Activated CD4-positive, alpha-beta memory T cell treated with anti-CD3 and anti-CD28 coated beads, Interleukin-2, amount 10 ng/mL, durations not matched to agents 7 days and 5 days (primary cell): ENCODE results near the gene SEC14L1. TPM values are rescaled to one million over a fixed set of nuclear protein-coding genes. Genes with fewer than 3 reads are reported as not detected.

Source experiments
- CTCF ChIA-PET: fragments of 350-600 bp; sonication (Branson Sonifier 250); formaldehyde crosslinking; loops from one replicate; lab custom pipeline; 2021; ENCODE audit warnings: antibody characterized with exemption, inconsistent platforms; lab: Charles Lee
- POLR2A ChIA-PET: fragments of 350-600 bp; sonication (Branson Sonifier 250); formaldehyde crosslinking; loops from one replicate; lab custom pipeline; 2021; ENCODE audit warnings: antibody characterized with exemption; lab: Charles Lee
- DNase-seq: peaks from one replicate; pipeline ENCODE4 v3.0.0-alpha.2; 2020
- H3K27ac Mint-ChIP-seq: one replicate; pipeline ENCODE4 v1.8.0; 2021; ENCODE audit warnings: mild to moderate bottlenecking, mixed read lengths
- H3K27me3 Mint-ChIP-seq: one replicate; pipeline ENCODE4 v1.8.0; 2021; ENCODE audit warnings: mixed read lengths
- H3K36me3 Mint-ChIP-seq: one replicate; pipeline ENCODE4 v1.8.0; 2021; ENCODE audit warnings: low read depth, mixed read lengths
- H3K4me1 Mint-ChIP-seq: one replicate; pipeline ENCODE4 v1.8.0; 2021; ENCODE audit warnings: mixed read lengths
- H3K4me3 Mint-ChIP-seq: one replicate; pipeline ENCODE4 v1.8.0; 2021; ENCODE audit warnings: mild to moderate bottlenecking, mixed read lengths
- H3K9me3 Mint-ChIP-seq: one replicate; pipeline ENCODE4 v1.8.0; 2021; ENCODE audit warnings: mixed read lengths
- total RNA-seq, 2 experiments: library from RNA; stranded (reverse); gene quantifications; one replicate each; pipeline ENCODE4 v1.2.3, GENCODE V29; 2021

The SEC14L1 gene
- total RNA-seq, 2 experiments from 2014 or later, result 77.2 to 82.2 TPM

DNA sequence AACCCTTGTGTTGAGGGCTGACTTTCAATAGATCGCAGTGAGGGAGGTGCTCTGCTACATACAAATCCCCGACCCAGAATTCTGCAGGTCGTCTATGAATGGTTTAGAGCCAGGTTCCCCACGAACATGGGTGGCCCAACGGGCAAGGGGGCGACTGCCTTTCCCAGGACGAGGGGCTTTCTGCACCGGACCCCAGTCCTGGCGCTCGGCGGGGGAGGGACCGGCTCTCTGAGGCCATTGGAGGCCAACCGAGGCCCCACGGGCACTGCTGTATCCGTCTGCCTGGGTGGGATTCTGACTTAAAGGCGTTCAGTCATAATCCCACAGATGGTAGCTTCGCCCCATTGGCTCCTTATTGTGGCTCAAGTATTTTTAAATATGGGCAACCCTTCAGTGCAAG is 21.2 kb downstream of the SEC14L1 start:
- Mint-ChIP-seq H3K27ac (peak overlapping the region; percentile 60), H3K36me3 (peaks cover 71% of the 10 kb centered on the region), H3K27me3 (no peaks in the 10 kb centered on the region), H3K4me1 (peaks cover 39% of the 10 kb centered on the region), H3K4me3 (no peak overlapping the region), H3K9me3 (peaks cover 9% of the 10 kb centered on the region)
- no peak for DNase-seq
- ChIA-PET POLR2A (no interaction called here), CTCF (no interaction called here)

DNA sequence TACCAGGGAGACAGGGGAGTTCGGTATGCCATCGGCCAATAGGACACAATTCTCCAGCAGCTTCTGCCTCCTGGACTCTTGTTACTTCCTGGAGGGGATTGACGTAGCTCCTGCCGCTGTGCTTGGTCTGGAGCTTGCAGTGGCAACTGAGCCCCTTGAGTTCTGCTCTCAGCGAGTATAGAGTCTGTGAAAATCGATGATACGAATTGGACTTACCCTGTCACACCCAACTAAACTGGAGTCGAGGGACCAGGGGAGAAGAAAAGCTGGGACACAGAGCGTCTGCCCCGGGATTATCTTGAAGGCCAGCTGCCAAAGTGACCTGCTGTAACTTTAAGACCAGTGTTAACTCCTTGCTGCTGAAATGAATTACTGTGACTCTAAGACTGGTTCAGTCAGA is 22.2 kb downstream of the SEC14L1 start:
- Mint-ChIP-seq H3K4me1 (peaks cover 37% of the 10 kb centered on the region), H3K27ac (no peak overlapping the region), H3K27me3 (no peaks in the 10 kb centered on the region), H3K9me3 (peaks cover 18% of the 10 kb centered on the region), H3K36me3 (peaks cover 73% of the 10 kb centered on the region), H3K4me3 (no peak overlapping the region)
- DNase-seq, result no peak
- CTCF ChIA-PET, result no interaction called here
- POLR2A ChIA-PET, result interaction anchor here (0.7 kb wide), 1 partner anchor 12 kb away, joined by 3 read pairs; no protein-coding TSS in a partner anchor

GRCh38 chr17:77163511-77164280 is 22.9 kb downstream of the SEC14L1 start:
- POLR2A ChIA-PET, result interaction anchor here (1.5 kb wide), 1 partner anchor 75 kb away, joined by 4 read pairs; no protein-coding TSS in a partner anchor
- no peaks in the 10 kb centered on the region for H3K27me3 Mint-ChIP-seq
- H3K4me3 Mint-ChIP-seq, result no peak overlapping the region
- CTCF ChIA-PET, result no interaction called here
- H3K9me3 Mint-ChIP-seq, result peaks cover 25% of the 10 kb centered on the region
- H3K27ac Mint-ChIP-seq, result no peak overlapping the region
- peaks cover 74% of the 10 kb centered on the region for H3K36me3 Mint-ChIP-seq
- no peak for DNase-seq
- H3K4me1 Mint-ChIP-seq, result peaks cover 35% of the 10 kb centered on the region

GRCh38 chr17:77164483-77165091 is 23.8 kb downstream of the SEC14L1 start:
- Mint-ChIP-seq H3K27me3 (no peaks in the 10 kb centered on the region), H3K9me3 (peaks cover 31% of the 10 kb centered on the region), H3K4me1 (peaks cover 35% of the 10 kb centered on the region), H3K4me3 (no peak overlapping the region), H3K36me3 (peaks cover 83% of the 10 kb centered on the region), H3K27ac (no peak overlapping the region)
- ChIA-PET POLR2A (interaction anchor here (1.5 kb wide), 1 partner anchor 76 kb away, joined by 4 read pairs; no protein-coding TSS in a partner anchor), CTCF (interaction anchor here (1.2 kb wide), 1 partner anchor 78 kb away, joined by 3 read pairs; no protein-coding TSS in a partner anchor)
- DNase-seq, result no peak

DNA sequence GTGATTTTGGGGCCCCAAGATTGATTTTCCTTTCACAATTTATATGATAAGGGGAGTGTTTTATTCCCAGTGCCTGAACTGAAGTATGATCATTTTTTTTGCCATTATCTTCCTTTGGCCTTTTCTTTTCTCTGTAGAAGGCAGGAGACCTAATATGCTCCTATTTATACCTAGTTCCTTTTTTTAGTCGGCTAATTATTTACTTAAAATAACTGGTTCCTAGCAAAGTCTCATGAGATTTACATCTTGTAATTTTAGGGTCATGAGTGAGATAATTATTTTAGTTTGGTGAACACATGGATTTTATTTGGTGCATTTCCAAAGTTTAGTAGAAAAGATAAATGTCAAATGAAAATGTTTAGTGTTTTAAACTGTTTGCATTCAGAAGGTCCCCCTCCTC is 24.8 kb downstream of the SEC14L1 start:
- ChIA-PET POLR2A (interaction anchor here (1.5 kb wide), 1 partner anchor 77 kb away, joined by 4 read pairs; no protein-coding TSS in a partner anchor), CTCF (interaction anchor here (1.2 kb wide), 1 partner anchor 79 kb away, joined by 3 read pairs; no protein-coding TSS in a partner anchor)
- H3K27ac Mint-ChIP-seq, result no peak overlapping the region
- no peak for DNase-seq
- peaks cover 31% of the 10 kb centered on the region for H3K4me1 Mint-ChIP-seq
- peaks cover 40% of the 10 kb centered on the region for H3K9me3 Mint-ChIP-seq
- peaks cover 86% of the 10 kb centered on the region for H3K36me3 Mint-ChIP-seq
- no peaks in the 10 kb centered on the region for H3K27me3 Mint-ChIP-seq
- no peak overlapping the region for H3K4me3 Mint-ChIP-seq

- Mint-ChIP-seq H3K9me3 (peaks cover 56% of the 10 kb centered on the region), H3K4me1 (peaks cover 21% of the 10 kb centered on the region), H3K36me3 (peaks cover 94% of the 10 kb centered on the region), H3K27me3 (no peaks in the 10 kb centered on the region), H3K27ac (no peak overlapping the region), H3K4me3 (no peak overlapping the region)
- DNase-seq, result no peak
- ChIA-PET POLR2A (no interaction called here), CTCF (no interaction called here)
Observed at GRCh38 chr17:77167472-77168306, 26.9 kb downstream of the SEC14L1 start.

DNA sequence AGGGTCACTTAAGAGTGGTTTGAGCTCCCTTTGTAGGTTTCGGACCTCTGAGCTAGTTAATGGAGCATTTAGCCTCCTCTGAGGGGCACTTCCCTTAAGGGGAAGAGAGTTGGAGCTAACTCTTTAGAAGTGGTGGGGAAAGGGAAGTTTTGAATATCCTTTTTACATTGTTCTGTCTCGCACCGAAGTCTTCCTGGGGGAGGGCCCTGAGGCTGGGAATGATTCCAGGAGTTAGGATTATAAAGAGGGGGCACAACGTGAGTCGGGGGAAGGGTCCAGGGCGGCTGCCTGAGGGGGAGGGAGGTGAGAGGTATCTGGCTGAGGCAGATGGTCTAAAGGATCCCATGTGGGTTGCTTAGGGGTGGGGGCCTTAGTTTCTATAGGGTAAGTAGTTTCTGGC is 32.3 kb downstream of the SEC14L1 start:
- Mint-ChIP-seq H3K36me3 (peaks cover 79% of the 10 kb centered on the region), H3K27me3 (no peaks in the 10 kb centered on the region), H3K27ac (no peak overlapping the region), H3K4me3 (no peak overlapping the region), H3K9me3 (peaks cover 65% of the 10 kb centered on the region), H3K4me1 (peaks cover 2% of the 10 kb centered on the region)
- no peak for DNase-seq
- ChIA-PET POLR2A (interaction anchor here (1.2 kb wide), 1 partner anchor 8 kb away, joined by 3 read pairs; no protein-coding TSS in a partner anchor), CTCF (interaction anchor here (1.2 kb wide), 1 partner anchor 840 kb away, joined by 3 read pairs; no protein-coding TSS in a partner anchor)

DNA sequence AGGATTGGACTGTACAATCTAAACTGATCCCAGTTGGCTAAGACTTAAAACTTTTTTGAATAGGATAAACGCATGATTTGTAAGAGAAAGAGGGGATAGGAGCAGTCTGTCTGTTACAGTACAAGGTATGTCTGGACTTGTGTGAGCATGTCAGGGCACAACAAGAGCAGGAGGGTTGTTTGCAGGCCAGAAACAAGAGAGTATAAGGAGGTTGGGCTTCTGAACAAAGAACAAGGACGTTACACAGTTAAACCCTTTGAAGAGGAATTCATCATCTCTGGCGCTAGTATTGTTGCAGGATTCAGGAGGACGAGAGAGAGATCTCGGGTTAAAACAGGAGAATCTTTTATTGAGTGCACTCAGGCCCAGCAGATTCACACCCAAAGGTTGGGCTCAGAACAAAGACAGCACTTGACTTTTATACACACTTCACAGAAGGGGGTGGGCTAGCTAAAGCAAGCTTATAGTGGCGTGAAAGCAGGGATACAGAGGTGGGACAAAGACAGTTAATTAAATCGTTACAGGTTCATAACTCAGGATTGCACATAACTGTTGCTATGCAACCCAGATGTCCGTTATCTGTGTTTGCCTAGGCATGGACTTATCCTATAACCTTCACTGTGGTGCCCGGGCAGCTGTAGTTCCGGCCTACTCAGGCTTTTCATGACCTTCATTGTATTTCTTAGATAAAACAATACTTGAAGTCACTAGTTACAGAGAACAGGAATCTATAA is 34.3 kb downstream of the SEC14L1 start:
- Mint-ChIP-seq H3K27ac (no peak overlapping the region), H3K4me3 (no peak overlapping the region), H3K9me3 (peaks cover 47% of the 10 kb centered on the region), H3K36me3 (peaks cover 67% of the 10 kb centered on the region), H3K4me1 (peaks cover 2% of the 10 kb centered on the region), H3K27me3 (no peaks in the 10 kb centered on the region)
- CTCF ChIA-PET, result no interaction called here
- POLR2A ChIA-PET, result no interaction called here
- no peak for DNase-seq

GRCh38 chr17:77177002-77177741 is 36.4 kb downstream of the SEC14L1 start:
- H3K36me3 Mint-ChIP-seq, result peaks cover 54% of the 10 kb centered on the region
- POLR2A ChIA-PET, result no interaction called here
- no peak overlapping the region for H3K27ac Mint-ChIP-seq
- no peak for DNase-seq
- H3K9me3 Mint-ChIP-seq, result peaks cover 33% of the 10 kb centered on the region
- no peak overlapping the region for H3K4me3 Mint-ChIP-seq
- no peaks in the 10 kb centered on the region for H3K27me3 Mint-ChIP-seq
- CTCF ChIA-PET, result interaction anchor here (1.2 kb wide), 1 partner anchor 90 kb away, joined by 3 read pairs; no protein-coding TSS in a partner anchor
- H3K4me1 Mint-ChIP-seq, result peaks cover 19% of the 10 kb centered on the region

DNA sequence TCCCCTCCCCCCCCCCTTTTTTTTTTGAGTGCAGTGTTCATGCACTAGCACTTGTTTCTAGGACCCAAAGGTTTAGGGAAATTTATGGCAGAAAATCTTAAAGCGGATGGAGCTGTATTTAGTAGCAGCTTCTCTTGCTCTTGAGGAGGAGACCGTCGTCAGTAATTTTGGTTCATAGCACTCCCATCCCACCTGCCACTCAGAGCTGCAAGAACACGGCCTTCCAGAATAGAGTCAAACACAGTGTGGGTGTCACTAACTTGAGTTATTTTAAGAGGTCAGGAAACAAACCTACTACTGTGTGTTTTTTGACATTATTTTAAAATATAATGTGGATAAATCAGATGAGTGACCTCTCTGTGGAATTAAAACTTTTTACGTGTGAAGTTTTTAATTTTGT is 37.3 kb downstream of the SEC14L1 start:
- Mint-ChIP-seq H3K36me3 (peaks cover 46% of the 10 kb centered on the region), H3K4me3 (no peak overlapping the region), H3K27ac (no peak overlapping the region), H3K9me3 (peaks cover 24% of the 10 kb centered on the region), H3K4me1 (peaks cover 28% of the 10 kb centered on the region), H3K27me3 (no peaks in the 10 kb centered on the region)
- no peak for DNase-seq
- ChIA-PET POLR2A (interaction anchor here (1.5 kb wide), 1 partner anchor 89 kb away, joined by 5 read pairs; no protein-coding TSS in a partner anchor), CTCF (interaction anchor here (0.7 to 1.2 kb wide), 2 partner anchors 91 to 156 kb away, joined by 3 read pairs; no protein-coding TSS in a partner anchor)

DNA sequence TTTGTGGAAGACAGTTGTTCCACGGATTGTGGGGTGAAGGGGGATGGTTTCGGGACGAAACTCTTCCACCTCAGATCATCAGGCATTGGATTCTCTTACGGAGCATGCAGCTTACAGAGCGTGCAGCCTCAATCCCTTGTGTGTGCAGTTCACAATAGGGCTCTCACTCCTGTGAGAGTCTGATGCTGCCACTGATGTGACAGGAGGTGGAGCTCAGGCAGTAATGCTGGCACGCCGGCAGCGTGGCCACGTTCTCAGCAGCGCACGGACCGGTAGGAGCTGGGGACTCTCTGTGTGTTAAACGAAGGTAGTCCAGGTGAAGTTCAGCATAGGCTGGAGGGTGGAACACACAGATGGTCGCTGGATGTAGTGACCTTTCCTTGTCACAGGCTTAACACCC is 37.8 kb downstream of the SEC14L1 start:
- Mint-ChIP-seq H3K4me3 (no peak overlapping the region), H3K27me3 (no peaks in the 10 kb centered on the region), H3K9me3 (peaks cover 19% of the 10 kb centered on the region), H3K36me3 (peaks cover 40% of the 10 kb centered on the region), H3K27ac (no peak overlapping the region), H3K4me1 (peaks cover 32% of the 10 kb centered on the region)
- no peak for DNase-seq
- ChIA-PET CTCF (interaction anchor here (0.7 kb wide), 1 partner anchor 157 kb away, joined by 3 read pairs; no protein-coding TSS in a partner anchor), POLR2A (interaction anchor here (1.5 kb wide), 1 partner anchor 90 kb away, joined by 5 read pairs; no protein-coding TSS in a partner anchor)
